Mucosa of rectum (tissue), 2 donors: Measurements from ENCODE around the gene CAPSL.
"Not testable (repeated sequence)": the region's sequence is repeated elsewhere in the genome, so short reads cannot be mapped to it uniquely, and the experiment has no call there.

Source experiments
- H3K27ac ChIP-seq, 2 donors: one replicate each; pipeline ENCODE4 v1.7.0; 2013; ENCODE audit warnings: inconsistent platforms in 2 of 2, low read depth in 2 of 2, low read length in 2 of 2
- H3K27me3 ChIP-seq, 2 donors: one replicate each; pipeline ENCODE4 v1.7.0; 2013; ENCODE audit warnings: low read length in 2 of 2; ENCODE audit not compliant: control insufficient read depth in 2 of 2, insufficient read depth in 2 of 2
- H3K36me3 ChIP-seq, 2 donors: one replicate each; pipeline ENCODE4 v1.7.0; 2013; ENCODE audit warnings: low read length in 2 of 2; ENCODE audit not compliant: control insufficient read depth in 2 of 2, insufficient read depth in 2 of 2
- H3K4me1 ChIP-seq, 2 donors: one replicate each; pipeline ENCODE4 v1.7.0; 2013; ENCODE audit warnings: low read length in 2 of 2, mild to moderate bottlenecking in 1 of 2; ENCODE audit not compliant: control insufficient read depth in 2 of 2, insufficient read depth in 2 of 2
- H3K4me3 ChIP-seq, 2 donors: one replicate each; pipeline ENCODE4 v1.7.0; 2013; ENCODE audit warnings: low read length in 2 of 2
- H3K9ac ChIP-seq, 2 donors: one replicate each; pipeline ENCODE4 v1.7.0; 2013; ENCODE audit warnings: low read length in 2 of 2, low read depth in 1 of 2, mild to moderate bottlenecking in 1 of 2
- H3K9me3 ChIP-seq, 2 donors: one replicate each; pipeline ENCODE4 v1.7.0; 2013; ENCODE audit warnings: low read length in 2 of 2; ENCODE audit not compliant: control insufficient read depth in 2 of 2
- donor health status: healthy.
- donor health status: Normal muscosa, but diverticular disease.

Gene CAPSL

DNA sequence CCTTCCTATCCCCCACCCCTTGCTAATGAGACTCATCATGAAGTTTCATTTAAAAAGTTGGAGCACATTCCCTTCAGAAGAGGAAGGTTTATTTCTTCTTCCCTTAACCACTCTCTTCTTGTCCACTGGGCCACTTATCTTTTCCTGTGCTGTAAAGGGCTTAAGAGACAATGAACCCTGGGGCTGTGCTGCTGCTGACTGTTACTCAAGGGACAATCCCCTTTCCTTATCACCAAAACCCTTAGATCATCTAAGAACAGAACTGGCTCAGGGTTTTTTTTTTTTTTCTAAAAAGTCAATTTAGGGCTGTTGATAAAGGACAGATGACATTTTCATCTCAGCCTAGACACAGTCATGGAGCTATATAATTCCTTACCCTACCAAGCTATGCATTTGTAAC lies 29.6 kb downstream of the CAPSL start:
- Histone ChIP-seq H3K27me3 (no peaks in the 10 kb centered on the region), H3K4me1 (no peaks in the 10 kb centered on the region), H3K36me3 (no peaks in the 10 kb centered on the region), H3K4me3 (no peak overlapping the region), H3K27ac (no peak overlapping the region), H3K9me3 (no peaks in the 10 kb centered on the region), H3K9ac (no peak overlapping the region)

DNA sequence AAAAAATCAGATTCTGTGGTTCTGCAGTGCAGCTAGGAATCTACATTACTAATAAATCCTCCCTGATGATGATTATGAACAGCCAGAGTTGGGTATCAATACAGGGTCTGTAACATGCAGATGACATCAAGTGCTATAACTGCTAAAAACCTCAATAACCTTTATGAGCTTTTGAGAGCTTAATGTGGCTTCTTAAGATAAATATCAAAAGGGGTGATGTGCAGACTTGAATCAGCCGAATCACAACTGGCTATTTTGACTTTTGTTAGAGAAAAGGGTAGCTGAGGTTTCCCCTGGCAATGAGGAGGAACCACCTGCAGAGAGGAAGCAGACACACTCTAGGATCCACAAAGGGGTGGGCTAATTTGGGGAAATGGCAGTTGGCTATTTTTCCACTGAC lies 30.2 kb downstream of the CAPSL start:
- Histone ChIP-seq H3K9me3 (no peaks in the 10 kb centered on the region), H3K27me3 (no peaks in the 10 kb centered on the region), H3K4me3 (no peak overlapping the region), H3K27ac (no peak overlapping the region), H3K36me3 (no peaks in the 10 kb centered on the region), H3K9ac (no peak overlapping the region), H3K4me1 (no peaks in the 10 kb centered on the region)

DNA sequence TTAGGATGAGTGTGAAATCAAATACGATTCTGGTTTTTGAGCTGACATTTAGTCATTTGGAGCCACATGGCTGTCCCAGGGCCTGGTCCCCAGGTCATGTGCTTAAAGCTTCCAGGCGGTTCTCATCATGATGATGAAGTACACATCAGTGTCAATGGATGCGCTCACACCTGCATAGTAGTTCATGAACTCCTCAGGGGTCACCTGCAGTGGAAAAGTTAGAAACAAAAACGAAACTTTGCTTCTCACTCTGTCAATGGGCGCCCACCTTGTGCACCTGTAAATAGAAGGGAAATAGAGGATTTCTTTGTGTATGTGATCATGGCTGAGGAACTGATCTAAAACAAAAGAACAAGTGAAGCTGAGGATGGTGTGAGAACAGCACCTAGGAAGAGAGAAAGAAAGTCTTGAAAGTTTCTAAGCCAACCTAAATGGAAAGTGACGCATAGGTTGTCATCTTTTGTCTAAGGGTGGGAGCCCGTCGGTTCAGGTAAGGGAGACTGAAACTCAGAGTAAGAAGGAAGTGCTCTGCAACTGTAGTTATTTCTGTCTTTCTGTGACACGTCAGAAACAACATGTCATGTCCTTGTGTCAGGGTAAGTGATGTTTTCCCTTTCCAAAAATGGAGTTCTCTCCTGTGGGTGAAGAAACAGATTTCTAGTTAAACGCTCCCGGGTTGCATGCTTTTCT lies 33.8 kb downstream of the CAPSL start:
- Histone ChIP-seq H3K4me1 (no peaks in the 10 kb centered on the region), H3K4me3 (no peak overlapping the region), H3K36me3 (no peaks in the 10 kb centered on the region), H3K9ac (no peak overlapping the region), H3K27ac (no peak overlapping the region), H3K27me3 (no peaks in the 10 kb centered on the region), H3K9me3 (no peaks in the 10 kb centered on the region)

DNA sequence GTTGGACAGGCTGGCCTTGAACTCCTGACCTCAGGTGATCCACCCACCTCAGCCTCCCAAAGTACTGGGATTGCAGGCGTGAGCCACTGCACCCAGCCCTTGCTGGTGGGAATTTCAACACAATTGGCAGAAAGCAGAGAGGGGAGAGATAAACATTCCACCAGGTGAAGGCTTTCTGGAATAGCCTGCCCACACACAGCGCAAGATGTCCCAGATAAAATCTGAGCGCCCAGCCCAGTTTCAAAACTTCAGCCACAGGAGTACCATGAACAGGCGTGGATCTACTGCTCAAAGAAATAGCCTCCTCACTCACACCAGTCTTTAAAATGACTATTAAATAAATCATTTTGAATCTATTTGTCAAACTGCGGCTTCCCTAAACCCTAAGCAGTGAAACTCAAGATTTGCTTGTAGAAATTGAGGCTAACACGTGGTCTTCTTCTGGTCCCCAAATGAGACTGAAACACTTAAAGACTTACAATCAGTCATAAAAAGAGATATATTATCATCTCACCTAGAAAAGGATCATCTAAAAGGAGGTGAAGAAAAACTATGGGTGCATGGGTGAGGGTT lies 34.7 kb downstream of the CAPSL start:
- Histone ChIP-seq H3K4me3 (no peak overlapping the region), H3K27me3 (no peaks in the 10 kb centered on the region), H3K9ac (no peak overlapping the region)

DNA sequence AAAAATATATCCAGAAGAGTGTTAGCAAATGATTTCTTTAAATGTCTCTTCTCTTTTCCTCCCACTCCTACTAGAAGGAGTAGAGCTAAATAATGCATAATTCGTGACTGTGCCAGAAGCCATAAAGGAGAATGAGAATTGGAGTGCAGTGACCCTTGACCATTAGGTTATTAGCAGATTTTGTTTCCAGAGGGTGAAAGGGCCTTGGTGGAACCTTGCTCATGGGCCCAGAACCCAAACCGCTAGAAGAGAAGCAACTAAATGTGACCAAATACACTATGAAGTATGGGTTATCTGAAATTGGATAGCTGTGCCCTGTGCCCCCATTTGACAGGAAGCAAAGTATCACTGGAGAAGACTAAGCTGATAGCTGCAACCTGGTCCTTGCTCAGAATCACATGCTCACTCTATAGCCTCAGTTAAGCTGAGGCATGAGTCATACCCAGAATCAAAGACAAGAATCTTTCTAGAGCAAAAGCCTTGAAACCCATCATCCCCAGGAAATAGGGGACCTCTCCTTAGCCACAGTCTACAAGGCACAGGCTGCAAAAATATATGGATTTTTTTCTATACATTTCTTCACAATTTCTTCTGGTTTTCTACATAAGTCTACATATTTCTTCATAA lies 36.3 kb downstream of the CAPSL start:
- Histone ChIP-seq H3K9ac (no peak overlapping the region), H3K9me3 (no peaks in the 10 kb centered on the region), H3K27ac (no peak overlapping the region), H3K4me1 (no peaks in the 10 kb centered on the region), H3K4me3 (no peak overlapping the region), H3K36me3 (no peaks in the 10 kb centered on the region), H3K27me3 (no peaks in the 10 kb centered on the region)

More for the DNA sequence above, 34.7 kb downstream of the CAPSL start:
- H3K9me3 ChIP-seq = no peaks in the 10 kb centered on the region
- no peaks in the 10 kb centered on the region for H3K4me1 ChIP-seq
- no peaks in the 10 kb centered on the region for H3K36me3 ChIP-seq
- H3K27ac ChIP-seq = no peak overlapping the region

DNA sequence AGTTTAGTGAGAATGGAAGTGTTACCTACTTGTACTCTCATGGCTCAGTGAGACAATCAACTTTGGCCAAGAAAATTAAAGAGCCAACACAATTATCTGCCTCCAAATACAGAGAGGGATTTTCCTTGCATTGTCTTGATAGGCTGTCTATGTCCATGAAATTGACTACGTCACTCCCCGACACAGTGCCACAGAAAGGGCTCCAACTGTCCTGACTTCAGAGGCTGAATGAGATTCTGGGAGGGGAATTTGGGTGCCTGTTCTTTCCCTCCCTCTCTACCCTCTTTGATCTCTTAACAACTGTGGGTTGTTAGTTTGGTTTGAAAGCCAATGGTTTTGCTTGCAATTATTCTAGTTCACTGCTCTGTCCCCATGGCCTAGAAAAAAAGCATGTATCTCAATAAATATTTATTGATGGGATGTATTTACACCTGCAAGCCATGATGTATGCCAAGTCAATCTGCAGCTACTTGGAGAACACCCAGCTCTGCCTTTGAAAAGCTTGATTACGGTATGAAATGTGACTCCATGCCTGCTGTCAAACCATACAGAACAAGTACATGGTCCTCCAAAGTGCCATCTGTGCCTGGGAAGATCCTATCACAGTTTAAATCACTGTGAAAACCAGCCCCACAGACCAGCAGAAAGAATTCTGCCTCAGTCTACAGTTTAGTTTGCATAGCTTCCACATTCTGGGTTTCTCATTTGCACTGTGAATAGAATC lies 37.3 kb downstream of the CAPSL start:
- Histone ChIP-seq H3K27ac (no peak overlapping the region), H3K27me3 (no peaks in the 10 kb centered on the region), H3K9me3 (no peaks in the 10 kb centered on the region)

DNA sequence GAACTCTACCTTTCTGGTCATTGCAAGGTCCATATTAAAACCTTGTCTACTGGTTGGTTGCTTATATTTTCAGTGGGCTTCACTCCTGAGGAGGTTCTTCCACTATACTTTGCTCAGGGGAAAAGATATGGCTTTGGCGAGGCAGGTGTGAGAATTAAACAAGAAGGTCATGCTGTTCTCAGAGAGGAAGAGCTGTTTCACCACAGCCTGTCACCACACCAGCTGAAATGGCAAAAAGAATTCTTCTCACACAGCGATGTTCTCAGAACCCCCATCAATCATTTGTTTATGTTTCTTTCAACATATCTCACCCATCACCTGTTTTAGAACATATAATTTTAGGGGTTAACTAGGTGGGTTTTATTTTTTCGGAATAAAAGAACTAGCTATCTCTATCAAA lies 38.6 kb downstream of the CAPSL start:
- H3K9ac ChIP-seq = no peak overlapping the region

More for the DNA sequence above, 37.3 kb downstream of the CAPSL start:
- H3K36me3 ChIP-seq = no peaks in the 10 kb centered on the region
- no peak overlapping the region for H3K9ac ChIP-seq
- H3K4me1 ChIP-seq = no peaks in the 10 kb centered on the region
- H3K4me3 ChIP-seq = no peak overlapping the region

DNA sequence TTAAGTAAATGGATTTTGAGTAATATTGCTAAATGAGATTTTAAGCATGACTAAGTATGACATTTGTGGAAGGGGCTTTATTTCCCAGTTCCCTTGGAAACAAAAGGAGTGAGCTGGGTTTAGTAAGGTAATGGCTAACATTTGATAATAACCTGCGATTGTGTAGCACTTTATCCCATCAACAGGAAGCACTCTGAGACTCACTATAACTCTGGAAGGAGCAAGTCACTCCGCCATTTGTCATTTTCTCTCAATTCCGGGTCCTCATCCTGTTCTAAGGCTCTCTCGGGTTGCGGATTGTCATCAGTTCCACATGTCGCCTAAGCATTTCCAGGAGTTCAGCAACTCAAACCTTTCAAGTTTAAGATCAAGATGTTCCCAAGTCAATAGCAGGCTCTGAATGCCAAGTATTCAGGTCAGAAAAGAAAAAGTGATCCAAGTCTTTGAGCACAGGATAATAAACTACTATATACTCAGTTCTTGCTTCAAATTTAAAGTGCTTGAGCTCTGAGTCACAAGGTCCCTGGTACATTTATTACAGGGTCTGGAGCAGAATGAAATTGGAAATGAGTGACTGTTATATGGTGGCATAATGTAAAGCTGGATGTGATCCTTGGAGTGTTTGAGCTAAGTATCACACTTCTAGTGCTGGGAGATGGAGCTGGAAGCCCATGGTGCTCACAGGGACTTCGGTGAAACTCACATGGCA lies 39.3 kb downstream of the CAPSL start:
- H3K4me3 ChIP-seq = no peak overlapping the region
- no peaks in the 10 kb centered on the region for H3K4me1 ChIP-seq
- H3K27ac ChIP-seq = no peak overlapping the region
- no peak overlapping the region for H3K9ac ChIP-seq
- no peaks in the 10 kb centered on the region for H3K36me3 ChIP-seq
- H3K27me3 ChIP-seq = no peaks in the 10 kb centered on the region
- no peaks in the 10 kb centered on the region for H3K9me3 ChIP-seq

More for the DNA sequence above, 38.6 kb downstream of the CAPSL start:
- H3K9me3 ChIP-seq = no peaks in the 10 kb centered on the region
- no peaks in the 10 kb centered on the region for H3K36me3 ChIP-seq
- no peak overlapping the region for H3K27ac ChIP-seq
- H3K4me1 ChIP-seq = no peaks in the 10 kb centered on the region
- H3K4me3 ChIP-seq = no peak overlapping the region
- H3K27me3 ChIP-seq = no peaks in the 10 kb centered on the region

DNA sequence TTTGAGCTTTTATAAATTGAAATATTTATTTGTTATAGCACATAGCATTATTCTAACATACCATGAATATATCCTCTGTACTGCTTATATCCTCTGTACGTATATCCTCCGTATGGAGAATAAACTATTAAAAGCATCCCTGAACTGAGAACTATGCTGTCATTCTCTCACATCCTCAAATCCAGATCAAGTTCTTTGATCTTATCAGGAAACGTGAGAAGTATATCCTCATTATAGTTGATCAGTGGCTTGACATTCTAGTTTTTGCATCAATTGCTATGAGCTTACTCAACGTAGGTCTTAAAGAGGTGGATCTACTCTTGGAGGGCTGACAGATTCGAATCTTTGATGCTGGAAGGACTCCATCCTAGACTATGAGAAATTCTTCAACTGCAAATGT lies 44.3 kb downstream of the CAPSL start:
- H3K27ac ChIP-seq = no peak overlapping the region
- no peaks in the 10 kb centered on the region for H3K36me3 ChIP-seq
- no peak overlapping the region for H3K4me3 ChIP-seq
- no peaks in the 10 kb centered on the region for H3K27me3 ChIP-seq
- no peaks in the 10 kb centered on the region for H3K4me1 ChIP-seq
- no peak overlapping the region for H3K9ac ChIP-seq
- H3K9me3 ChIP-seq = no peaks in the 10 kb centered on the region

DNA sequence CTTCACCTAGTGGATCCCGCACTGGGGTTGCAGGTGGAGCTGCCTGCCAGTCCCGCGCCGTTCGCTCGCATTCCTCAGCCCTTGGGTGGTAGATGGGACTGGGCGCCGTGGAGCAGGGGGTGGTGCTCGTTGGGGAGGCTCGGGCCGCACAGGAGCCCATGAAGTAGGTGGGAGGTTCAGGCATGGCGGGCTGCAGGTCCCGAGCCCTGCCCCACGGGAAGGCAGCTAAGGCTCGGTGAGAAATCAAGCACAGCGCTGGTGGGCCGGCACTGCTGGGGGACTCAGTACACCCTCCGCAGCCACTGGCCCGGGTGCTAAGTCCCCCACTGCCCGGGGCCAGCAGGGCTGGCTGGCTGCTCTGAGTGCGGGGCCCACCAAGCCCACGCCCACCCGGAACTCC lies 45.6 kb downstream of the CAPSL start:
- H3K27ac ChIP-seq, H3K4me1 ChIP-seq, H3K9ac ChIP-seq, H3K9me3 ChIP-seq, H3K4me3 ChIP-seq, H3K36me3 ChIP-seq, H3K27me3 ChIP-seq: not testable (repeated sequence)
